A673 (cell line): Measurements from ENCODE around the gene MSANTD1. TPM values are rescaled to one million over a fixed set of nuclear protein-coding genes. Genes with fewer than 3 reads are reported as not detected.

Source experiments
- BruUV-seq: library from RNA; stranded (reverse); fragments of 400-500 nt; replicated peaks from 2 replicates; lab custom pipeline; 2021; lab: Mats Ljungman, UMichigan
- CTCF ChIA-PET: fragments of 300-600 bp; sonication (Branson Sonifier 250); formaldehyde crosslinking; loops from one replicate; lab custom pipeline; 2022; ENCODE audit warnings: antibody characterized with exemption; lab: Charles Lee
- POLR2A ChIA-PET: fragments of 300-600 bp; sonication (Branson Sonifier 250); formaldehyde crosslinking; loops from one replicate; lab custom pipeline; 2022; ENCODE audit warnings: antibody characterized with exemption; ENCODE audit not compliant: low non-redundant PET; lab: Charles Lee
- DNase-seq: peaks from one replicate; pipeline ENCODE4 v3.0.0-alpha.2; 2015; ENCODE audit warnings: low spot score
- H3K27ac ChIP-seq: fragments of 200-600 bp; sonication (generic); 2 replicates; pipeline ENCODE4 v1.5.1; 2016; ENCODE audit warnings: mixed run types, low read depth, mild to moderate bottlenecking, mixed read lengths, antibody characterized with exemption, low read length; ENCODE audit not compliant: poor library complexity, severe bottlenecking
- H3K27me3 ChIP-seq: fragments of 200-600 bp; sonication (generic); replicated peaks from 2 replicates; pipeline ENCODE4 v1.6.1; 2017; ENCODE audit warnings: mixed run types, low read depth, mild to moderate bottlenecking, mixed read lengths, antibody characterized with exemption, low read length; ENCODE audit not compliant: insufficient read depth, poor library complexity
- H3K36me3 ChIP-seq: fragments of 200-600 bp; sonication (generic); 2 replicates; pipeline ENCODE4 v1.6.1; 2016; ENCODE audit warnings: mixed run types, mild to moderate bottlenecking, mixed read lengths, antibody characterized with exemption, low read length; ENCODE audit not compliant: insufficient read depth, poor library complexity, severe bottlenecking
- H3K4me1 ChIP-seq: fragments of 200-600 bp; sonication (generic); 2 replicates; pipeline ENCODE4 v1.6.1; 2017; ENCODE audit warnings: mixed run types, mild to moderate bottlenecking, mixed read lengths, antibody characterized with exemption, low read length; ENCODE audit not compliant: insufficient read depth, poor library complexity, severe bottlenecking
- H3K4me3 ChIP-seq: fragments of 200-600 bp; sonication (generic); 2 replicates; pipeline ENCODE4 v1.5.1; 2016; ENCODE audit warnings: low read depth, mixed run types, mild to moderate bottlenecking, mixed read lengths, low read length; ENCODE audit not compliant: poor library complexity, severe bottlenecking
- H3K9me3 ChIP-seq: fragments of 200-600 bp; sonication (generic); 2 replicates; pipeline ENCODE4 v1.6.1; 2016; ENCODE audit warnings: mixed run types, low read depth, mild to moderate bottlenecking, mixed read lengths, antibody characterized with exemption, low read length; ENCODE audit not compliant: poor library complexity, severe bottlenecking
- CTCF ChIP-seq: fragments of 300-800, 200-600 bp; sonication (generic); conservative IDR thresholded peaks from 2 replicates; pipeline ENCODE4 v1.5.1; 2017; ENCODE audit warnings: low read depth, mild to moderate bottlenecking, antibody characterized with exemption, low read length, moderate library complexity, mixed read lengths
- EZH2 ChIP-seq: fragments of 200-600 bp; sonication (generic); IDR thresholded peaks from 2 replicates; pipeline ENCODE4 v1.6.1; 2017; ENCODE audit warnings: borderline replicate concordance, low read depth, mild to moderate bottlenecking, mixed read lengths, antibody characterized with exemption, low read length; ENCODE audit not compliant: poor library complexity, severe bottlenecking
- intact Hi-C: fragments of 100-400 bp; cut with micrococcal nuclease; formaldehyde crosslinking; loops from one replicate; pipeline ENCODE4 v1.10.0; 2022; ENCODE audit not compliant: unreplicated experiment
- total RNA-seq: library from RNA; stranded (reverse); gene quantifications from 2 replicates; pipeline ENCODE4 v1.2.3, GENCODE V29; 2021

Gene MSANTD1
- total RNA-seq, 1 experiment from 2014 or later: 2.3 TPM

GRCh38 chr4:3263876-3264193, 14.9 kb downstream of the MSANTD1 start:
- intact Hi-C loops: no loop called here
- H3K4me3 ChIP-seq: no peak overlapping the region
- DNase-seq: no peak
- H3K36me3 ChIP-seq: no peaks in the 10 kb centered on the region
- TF ChIP-seq EZH2: no peak
- TF ChIP-seq CTCF: no peak
- CTCF ChIA-PET: no interaction called here
- POLR2A ChIA-PET: no interaction called here
- BruUV-seq: no TSS peak
- H3K9me3 ChIP-seq: no peaks in the 10 kb centered on the region
- H3K27me3 ChIP-seq: no peaks in the 10 kb centered on the region
- H3K4me1 ChIP-seq: no peaks in the 10 kb centered on the region
- H3K27ac ChIP-seq: no peak overlapping the region

- Histone ChIP-seq H3K4me3 (no peak overlapping the region), H3K27ac (no peak overlapping the region), H3K4me1 (peaks cover 10% of the 10 kb centered on the region), H3K27me3 (no peaks in the 10 kb centered on the region), H3K9me3 (no peaks in the 10 kb centered on the region), H3K36me3 (no peaks in the 10 kb centered on the region)
- ChIA-PET POLR2A (no interaction called here), CTCF (no interaction called here)
- intact Hi-C loops: no loop called here
- BruUV-seq: no TSS peak
- TF ChIP-seq EZH2 (no peak), CTCF (no peak)
- DNase-seq: no peak
Observed at GRCh38 chr4:3266076-3266475, 17.1 kb downstream of the MSANTD1 start.

- Histone ChIP-seq H3K4me1 (peaks cover 10% of the 10 kb centered on the region), H3K27ac (no peak overlapping the region), H3K27me3 (no peaks in the 10 kb centered on the region), H3K9me3 (no peaks in the 10 kb centered on the region), H3K36me3 (no peaks in the 10 kb centered on the region), H3K4me3 (no peak overlapping the region)
- no TSS peak for BruUV-seq
- no peak for DNase-seq
- POLR2A ChIA-PET: interaction anchor here (0.7 kb wide), 1 partner anchor 47 kb away, joined by 3 read pairs; no protein-coding TSS in a partner anchor
- intact Hi-C loops: no loop called here
- CTCF ChIA-PET: no interaction called here
- TF ChIP-seq EZH2 (no peak), CTCF (no peak)
Observed at GRCh38 chr4:3267576-3268394, 18.8 kb downstream of the MSANTD1 start.
